GM23248 (cell line): ENCODE data around the gene F2RL3.

ENCODE experiments used
- EZH2 ChIP-seq: fragments of 200-600 bp; sonication (generic); IDR thresholded peaks from 2 replicates; pipeline ENCODE4 v1.6.1; 2018; ENCODE audit warnings: antibody characterized with exemption, mild to moderate bottlenecking; ENCODE audit not compliant: insufficient read depth, poor library complexity, severe bottlenecking
- EZH2phosphoT487 ChIP-seq: fragments of 200-600 bp; sonication (generic); IDR thresholded peaks from 2 replicates; pipeline ENCODE4 v1.6.1; 2018; ENCODE audit warnings: antibody characterized with exemption, moderate library complexity, mild to moderate bottlenecking, low read depth; ENCODE audit not compliant: insufficient read depth

DNA sequence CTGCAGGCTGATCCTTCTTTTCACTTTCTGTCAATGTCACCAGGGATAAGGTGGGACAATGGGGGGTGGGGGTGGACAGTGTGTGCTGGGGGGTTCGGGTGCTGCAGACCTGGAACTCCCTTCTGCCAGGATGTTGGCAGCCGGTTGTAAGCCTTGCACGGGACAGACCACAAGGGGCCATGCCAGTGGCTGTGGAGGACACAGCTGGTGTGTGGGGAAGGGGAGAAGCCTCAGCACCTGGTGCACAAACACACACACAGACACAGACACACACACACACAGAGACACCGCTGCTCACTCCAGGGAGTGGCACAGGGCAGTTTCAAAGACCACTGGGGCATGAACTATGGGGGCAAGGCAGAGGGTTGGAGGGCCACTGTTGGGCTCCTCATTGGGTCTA lies 3.6 kb downstream of the F2RL3 start:
- no peak for TF ChIP-seq EZH2
- TF ChIP-seq EZH2phosphoT487, result no peak
